GM12865 (cell line): ENCODE data around the gene SPOCK1.

ENCODE experiments used
- DNase-seq: peaks from one replicate; pipeline ENCODE4 v3.0.0; 2010; ENCODE audit warnings: low read depth
- H3K4me3 ChIP-seq: 2 replicates; pipeline ENCODE4 v1.5.1; 2011; ENCODE audit warnings: mild to moderate bottlenecking, low read depth, low read length, control low read depth
- CTCF ChIP-seq: IDR thresholded peaks from 2 replicates; pipeline ENCODE4 v1.5.1; 2011; ENCODE audit warnings: low read length, control low read depth, low read depth, inconsistent platforms; ENCODE audit not compliant: insufficient read depth; ENCODE audit errors: missing control alignments

Gene SPOCK1

GRCh38 chr5:137069358-137069757 is 429.8 kb downstream of the SPOCK1 start:
- H3K4me3 ChIP-seq, result no peak overlapping the region
- TF ChIP-seq CTCF, result no peak
- no peak for DNase-seq

GRCh38 chr5:137061382-137061781 is 437.7 kb downstream of the SPOCK1 start:
- H3K4me3 ChIP-seq, result no peak overlapping the region
- DNase-seq, result no peak

GRCh38 chr5:137058089-137058488 is 441.0 kb downstream of the SPOCK1 start:
- no peak for TF ChIP-seq CTCF
- no peak overlapping the region for H3K4me3 ChIP-seq

More at GRCh38 chr5:137061382-137061781, 437.7 kb downstream of the SPOCK1 start:
- no peak for TF ChIP-seq CTCF

GRCh38 chr5:137056676-137057075 is 442.4 kb downstream of the SPOCK1 start:
- H3K4me3 ChIP-seq, result no peak overlapping the region
- DNase-seq, result no peak
- no peak for TF ChIP-seq CTCF

More at GRCh38 chr5:137058089-137058488, 441.0 kb downstream of the SPOCK1 start:
- no peak for DNase-seq

- no peak for DNase-seq
- no peak for TF ChIP-seq CTCF
- no peak overlapping the region for H3K4me3 ChIP-seq
These were observed 443.8 kb downstream of the SPOCK1 start for GRCh38 chr5:137055271-137055872.

- H3K4me3 ChIP-seq, result no peak overlapping the region
- no peak for TF ChIP-seq CTCF
- DNase-seq, result no peak
These were observed 444.3 kb downstream of the SPOCK1 start for GRCh38 chr5:137054792-137055191.

- no peak for TF ChIP-seq CTCF
- no peak overlapping the region for H3K4me3 ChIP-seq
- no peak for DNase-seq
These were observed 444.8 kb downstream of the SPOCK1 start for GRCh38 chr5:137054335-137054734.
